GM18499 (cell line): ENCODE data around the gene NBAS.

Experiments used
- ATAC-seq: cut with Tn5 transposase; IDR thresholded peaks from one replicate; pipeline ENCODE4 v1.9.1; 2021; ENCODE audit warnings: moderate number of reproducible peaks; ENCODE audit not compliant: insufficient read depth, unreplicated experiment

NBAS gene

GRCh38 chr2:15119722-15120175 is 441.4 kb downstream of the NBAS start:
- ATAC-seq, result no peak

- ATAC-seq, result no peak
Measured at GRCh38 chr2:15117409-15118050, 443.6 kb downstream of the NBAS start.
